Measurements from ENCODE around the gene CNNM3. TPM values are rescaled to one million over a fixed set of nuclear protein-coding genes. Genes with fewer than 3 reads are reported as not detected.

Gene CNNM3
- total and polyA plus RNA-seq, 2 experiments from 2014 or later, result 18.9 to 37.6 TPM

DNA sequence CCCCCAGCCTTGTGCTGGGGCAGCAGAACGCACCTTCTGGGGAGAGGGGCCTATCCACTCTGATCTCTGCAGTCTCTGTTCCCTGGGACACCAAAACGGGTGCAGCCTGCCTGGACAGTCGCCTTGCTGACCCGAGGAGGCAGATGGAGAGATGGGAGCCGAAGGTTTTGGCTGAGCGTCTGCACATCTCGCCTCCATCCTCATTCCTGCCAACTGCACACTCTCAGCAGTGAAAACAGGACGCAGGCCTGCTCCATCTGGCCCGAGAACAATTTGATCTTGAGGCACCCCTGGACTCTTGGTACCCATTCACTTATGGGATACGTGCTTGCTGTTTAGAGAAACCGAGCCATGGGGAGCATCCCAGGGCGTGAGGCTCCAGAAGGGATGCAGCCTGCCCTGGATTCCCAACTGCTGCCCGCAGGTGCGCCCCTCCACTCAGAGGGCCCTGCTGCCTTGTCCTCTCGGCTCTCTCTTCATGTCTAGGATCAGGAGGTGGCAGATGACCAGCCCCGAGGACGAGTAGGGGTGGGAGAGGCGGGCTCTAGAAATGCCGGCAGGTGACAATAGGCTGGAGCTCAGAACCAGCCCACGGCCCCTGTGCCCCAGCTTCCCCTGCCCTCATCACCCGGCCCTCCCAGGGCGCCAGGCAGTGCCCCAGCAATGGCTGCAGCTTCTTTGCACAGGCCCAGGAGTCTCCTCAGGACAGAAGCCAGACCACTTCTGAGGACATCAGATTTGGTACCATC, 62.9 kb downstream of the CNNM3 start:
- no peaks in the 10 kb centered on the region for H3K9me3 ChIP-seq (ENCODE audit: low read depth)
- H3K27ac ChIP-seq, result no peak overlapping the region
- no peaks in the 10 kb centered on the region for H3K27me3 ChIP-seq
- H3K4me1 ChIP-seq (ENCODE audit: low read depth), result peaks cover 16% of the 10 kb centered on the region
- no peak for DNase-seq (ENCODE audit: low read depth in 1 of 2, low spot score in 1 of 2)
- H3K36me3 ChIP-seq, result no peaks in the 10 kb centered on the region
- TF ChIP-seq, protein P1, sequence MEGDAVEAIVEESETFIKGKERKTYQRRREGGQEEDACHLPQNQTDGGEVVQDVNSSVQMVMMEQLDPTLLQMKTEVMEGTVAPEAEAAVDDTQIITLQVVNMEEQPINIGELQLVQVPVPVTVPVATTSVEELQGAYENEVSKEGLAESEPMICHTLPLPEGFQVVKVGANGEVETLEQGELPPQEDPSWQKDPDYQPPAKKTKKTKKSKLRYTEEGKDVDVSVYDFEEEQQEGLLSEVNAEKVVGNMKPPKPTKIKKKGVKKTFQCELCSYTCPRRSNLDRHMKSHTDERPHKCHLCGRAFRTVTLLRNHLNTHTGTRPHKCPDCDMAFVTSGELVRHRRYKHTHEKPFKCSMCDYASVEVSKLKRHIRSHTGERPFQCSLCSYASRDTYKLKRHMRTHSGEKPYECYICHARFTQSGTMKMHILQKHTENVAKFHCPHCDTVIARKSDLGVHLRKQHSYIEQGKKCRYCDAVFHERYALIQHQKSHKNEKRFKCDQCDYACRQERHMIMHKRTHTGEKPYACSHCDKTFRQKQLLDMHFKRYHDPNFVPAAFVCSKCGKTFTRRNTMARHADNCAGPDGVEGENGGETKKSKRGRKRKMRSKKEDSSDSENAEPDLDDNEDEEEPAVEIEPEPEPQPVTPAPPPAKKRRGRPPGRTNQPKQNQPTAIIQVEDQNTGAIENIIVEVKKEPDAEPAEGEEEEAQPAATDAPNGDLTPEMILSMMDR (IDR thresholded peaks at IDR 0.05; ENCODE audit: low read depth, low read length), result no peak
- no peak overlapping the region for H3K4me3 ChIP-seq

DNA sequence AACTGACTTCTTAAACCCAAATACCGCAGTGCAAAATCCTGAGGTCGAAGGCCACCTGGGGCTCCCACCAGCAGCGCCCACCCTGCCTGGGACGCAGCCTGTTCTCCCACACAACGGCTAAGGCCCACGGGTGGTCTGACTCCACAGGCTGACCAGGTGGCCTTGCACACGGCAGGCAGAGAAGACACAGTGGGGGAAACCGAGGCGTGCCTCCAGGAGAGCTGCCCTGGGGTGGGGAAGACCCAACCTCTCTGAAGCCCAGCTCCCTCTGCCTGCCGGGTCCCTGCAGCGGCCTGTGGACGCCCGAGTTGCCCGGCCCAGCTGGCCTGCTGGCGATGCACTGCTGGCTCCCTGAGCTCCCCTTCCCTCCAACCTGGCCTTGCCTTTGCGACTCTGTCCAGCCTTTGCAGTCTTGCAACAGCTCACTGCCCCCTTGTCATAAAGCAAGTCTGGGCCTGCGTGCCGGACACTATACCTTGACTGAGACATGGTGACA, 63.5 kb downstream of the CNNM3 start:
- Histone ChIP-seq H3K9me3 (ENCODE audit: low read depth) (no peaks in the 10 kb centered on the region), H3K27ac (no peak overlapping the region), H3K36me3 (no peaks in the 10 kb centered on the region), H3K4me3 (no peak overlapping the region), H3K27me3 (no peaks in the 10 kb centered on the region), H3K4me1 (ENCODE audit: low read depth) (peaks cover 16% of the 10 kb centered on the region)
- DNase-seq (ENCODE audit: low read depth in 1 of 2, low spot score in 1 of 2), result no peak
- TF ChIP-seq, protein P1 (IDR thresholded peaks at IDR 0.05; ENCODE audit: low read depth, low read length), result no peak

DNA sequence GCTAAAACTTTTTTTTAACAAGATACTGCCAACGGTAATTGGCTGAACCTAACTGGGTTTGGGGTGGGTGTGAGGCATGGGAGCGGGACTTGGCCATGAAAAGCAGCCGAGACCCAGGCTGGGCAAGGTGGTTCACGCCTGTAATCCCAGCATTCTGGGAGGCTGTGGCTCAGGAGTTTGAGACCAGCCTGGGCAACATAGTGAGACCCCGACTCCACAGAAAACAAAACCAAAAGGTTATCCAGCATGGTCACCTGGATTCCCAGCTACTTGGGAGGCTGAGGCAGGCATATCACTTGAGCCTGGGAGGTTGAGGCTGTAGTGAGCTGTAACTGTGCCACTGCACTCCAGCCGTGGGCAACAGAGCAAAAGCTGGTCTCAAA, 64.8 kb downstream of the CNNM3 start:
- TF ChIP-seq, protein P1 (IDR thresholded peaks at IDR 0.05; ENCODE audit: low read depth, low read length), result no peak
- Histone ChIP-seq H3K4me1 (ENCODE audit: low read depth) (peaks cover 14% of the 10 kb centered on the region), H3K36me3 (no peaks in the 10 kb centered on the region), H3K9me3 (ENCODE audit: low read depth) (no peaks in the 10 kb centered on the region), H3K27ac (no peak overlapping the region), H3K27me3 (no peaks in the 10 kb centered on the region), H3K4me3 (no peak overlapping the region)
- no peak for DNase-seq (ENCODE audit: low read depth in 1 of 2, low spot score in 1 of 2)

DNA sequence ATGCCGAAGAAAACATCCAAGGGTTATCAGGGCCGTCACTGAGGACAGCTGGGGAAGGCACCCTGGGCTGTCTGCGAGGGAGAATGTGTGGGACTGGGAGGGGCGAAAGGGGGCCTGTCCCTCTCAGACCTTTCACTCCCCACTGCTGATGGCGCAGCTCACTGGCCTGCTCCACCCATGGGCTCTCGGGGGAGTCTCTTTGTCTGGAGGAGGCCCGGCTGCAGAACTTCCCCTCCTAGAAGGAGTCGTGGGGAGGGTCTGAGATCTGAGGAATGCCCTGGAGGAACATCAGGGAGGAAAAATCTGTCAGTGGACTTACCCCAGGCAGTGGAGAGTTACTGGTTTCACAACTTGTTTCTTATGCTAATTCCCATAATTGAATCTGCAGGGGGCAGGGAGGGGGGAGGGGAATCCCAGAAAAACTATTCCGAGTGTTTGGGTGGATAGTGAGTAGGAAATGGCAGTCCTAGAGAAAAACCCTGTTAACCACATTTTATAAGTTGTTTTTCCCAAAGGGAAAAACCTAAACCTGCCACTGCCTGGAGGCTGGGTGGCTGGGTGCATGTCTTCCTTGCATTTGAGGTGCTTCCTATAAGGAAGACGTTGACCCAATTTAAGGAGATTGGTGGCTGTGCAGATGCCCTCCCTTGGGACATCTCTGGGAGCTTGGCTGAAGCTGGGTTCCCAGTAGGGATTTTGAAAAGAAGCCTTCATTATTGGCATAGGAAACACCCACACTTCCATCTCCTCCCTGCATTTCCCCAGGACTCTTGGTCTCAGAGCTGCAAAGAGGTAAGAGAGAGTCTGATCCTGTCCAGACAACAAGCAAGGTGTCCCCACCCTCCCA, 65.5 kb downstream of the CNNM3 start:
- peak in 1 of 2 donors; percentile 70 for DNase-seq (ENCODE audit: low read depth in 1 of 2, low spot score in 1 of 2)
- H3K27ac ChIP-seq, result no peak overlapping the region

DNA sequence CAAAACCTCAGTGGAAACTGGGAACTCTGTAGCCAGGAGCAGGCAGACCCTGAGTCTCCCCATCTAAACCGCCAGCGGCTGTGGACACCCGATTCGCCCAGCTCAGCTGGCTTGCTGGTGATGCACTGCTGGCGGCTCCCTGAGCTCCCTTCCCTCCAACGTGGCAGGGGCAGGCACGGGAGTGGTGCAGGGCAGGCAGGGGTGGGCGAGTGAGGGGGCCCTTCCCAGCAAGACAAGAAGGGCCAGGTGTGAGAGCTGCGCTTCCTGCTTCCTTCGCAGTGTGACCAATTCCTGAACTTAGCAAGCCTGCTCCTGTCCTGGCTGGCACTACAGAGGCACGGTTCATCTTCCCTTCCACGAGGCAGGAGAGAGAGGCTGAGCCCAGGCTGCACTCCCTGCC, 66.2 kb downstream of the CNNM3 start:
- H3K27me3 ChIP-seq, result no peaks in the 10 kb centered on the region
- H3K36me3 ChIP-seq, result no peaks in the 10 kb centered on the region
- no peaks in the 10 kb centered on the region for H3K9me3 ChIP-seq (ENCODE audit: low read depth)
- no peak overlapping the region for H3K4me3 ChIP-seq
- TF ChIP-seq, protein P1 (IDR thresholded peaks at IDR 0.05; ENCODE audit: low read depth, low read length), result no peak
- peaks cover 9% of the 10 kb centered on the region for H3K4me1 ChIP-seq (ENCODE audit: low read depth)
- DNase-seq (ENCODE audit: low read depth in 1 of 2, low spot score in 1 of 2), result no peak
- no peak overlapping the region for H3K27ac ChIP-seq

More for the DNA sequence above, 65.5 kb downstream of the CNNM3 start:
- peaks cover 9% of the 10 kb centered on the region for H3K4me1 ChIP-seq (ENCODE audit: low read depth)
- no peaks in the 10 kb centered on the region for H3K9me3 ChIP-seq (ENCODE audit: low read depth)
- no peaks in the 10 kb centered on the region for H3K27me3 ChIP-seq
- H3K36me3 ChIP-seq, result no peaks in the 10 kb centered on the region
- H3K4me3 ChIP-seq, result no peak overlapping the region
- TF ChIP-seq, protein P1 (IDR thresholded peaks at IDR 0.05; ENCODE audit: low read depth, low read length), result no peak
